OCI-LY1 (cell line): Measurements from ENCODE around the gene HPSE2.

ENCODE experiments used
- H2AFZ ChIP-seq: fragments of 200-600 bp; sonication (generic), shearing (Covaris generic); 2 replicates; pipeline ENCODE4 v1.6.0; 2014; ENCODE audit warnings: antibody characterized with exemption, mild to moderate bottlenecking, low read length
- H3F3A ChIP-seq: fragments of 200-600 bp; sonication (generic), shearing (Covaris generic); 2 replicates; pipeline ENCODE4 v1.6.0; 2014; ENCODE audit warnings: mild to moderate bottlenecking, antibody characterized with exemption, low read length, moderate library complexity; ENCODE audit not compliant: insufficient read depth
- H3K27ac ChIP-seq: fragments of 200-600 bp; sonication (generic); 2 replicates; pipeline ENCODE4 v1.5.1; 2014; ENCODE audit warnings: low read length, mixed run types, mild to moderate bottlenecking, low read depth; ENCODE audit not compliant: poor library complexity, severe bottlenecking
- H3K27me3 ChIP-seq: fragments of 200-600 bp; sonication (generic); 2 replicates; pipeline ENCODE4 v1.6.0; 2014; ENCODE audit warnings: antibody characterized with exemption, mild to moderate bottlenecking, low read length, moderate library complexity; ENCODE audit not compliant: insufficient read depth
- H3K36me3 ChIP-seq: fragments of 200-600 bp; sonication (generic); 2 replicates; pipeline ENCODE4 v1.6.1; 2014; ENCODE audit warnings: mild to moderate bottlenecking, antibody characterized with exemption, low read length, moderate library complexity, mixed read lengths; ENCODE audit not compliant: insufficient read depth
- H3K4me1 ChIP-seq: fragments of 200-600 bp; sonication (generic); 2 replicates; pipeline ENCODE4 v1.5.1; 2014; ENCODE audit warnings: mild to moderate bottlenecking, low read length, moderate library complexity; ENCODE audit not compliant: insufficient read depth, severe bottlenecking
- H3K4me2 ChIP-seq: fragments of 200-600 bp; sonication (generic), shearing (Covaris generic); 2 replicates; pipeline ENCODE4 v1.6.1; 2014; ENCODE audit warnings: low read length
- H3K4me3 ChIP-seq: fragments of 200-600 bp; sonication (generic); 2 replicates; pipeline ENCODE4 v1.5.1; 2014; ENCODE audit warnings: low read length, low read depth, mild to moderate bottlenecking, mixed read lengths; ENCODE audit not compliant: poor library complexity, severe bottlenecking
- H3K79me2 ChIP-seq: fragments of 200-600 bp; shearing (Covaris generic); 2 replicates; pipeline ENCODE4 v1.6.1; 2016; ENCODE audit warnings: mixed run types, low read length, mixed read lengths; ENCODE audit not compliant: insufficient read depth
- H3K9ac ChIP-seq: fragments of 200-600 bp; sonication (generic), shearing (Covaris generic); 2 replicates; pipeline ENCODE4 v1.6.1; 2014; ENCODE audit warnings: mild to moderate bottlenecking, low read length, mixed read lengths
- H3K9me2 ChIP-seq: fragments of 200-600 bp; sonication (generic), shearing (Covaris generic); 2 replicates; pipeline ENCODE4 v1.6.1; 2014; ENCODE audit warnings: low read depth, mild to moderate bottlenecking, low read length, mixed read lengths
- H3K9me3 ChIP-seq: fragments of 200-600 bp; shearing (Covaris generic); 2 replicates; pipeline ENCODE4 v1.6.1; 2014; ENCODE audit warnings: low read length, mixed read lengths
- H4K20me1 ChIP-seq: fragments of 200-600 bp; sonication (generic), shearing (Covaris generic); 2 replicates; pipeline ENCODE4 v1.6.0; 2016; ENCODE audit warnings: mild to moderate bottlenecking, low read length; ENCODE audit not compliant: insufficient read depth
- CTCF ChIP-seq: fragments of 200-600 bp; sonication (generic), shearing (Covaris generic); IDR thresholded peaks from 2 replicates; pipeline ENCODE4 v1.5.1; 2017; ENCODE audit warnings: mild to moderate bottlenecking, antibody characterized with exemption, low read length, moderate library complexity, mixed read lengths
- EZH2 ChIP-seq: fragments of 200-600 bp; sonication (generic), shearing (Covaris generic); IDR thresholded peaks from 2 replicates; pipeline ENCODE4 v1.8.0; 2017; ENCODE audit warnings: borderline replicate concordance, mixed run types, mild to moderate bottlenecking, antibody characterized with exemption, low read length, moderate library complexity, mixed read lengths

Gene HPSE2

GRCh38 chr10:98950106-98950505 is 285.5 kb downstream of the HPSE2 start:
- TF ChIP-seq CTCF = no peak
- no peak for TF ChIP-seq EZH2
- Histone ChIP-seq H3K27ac (no peak overlapping the region), H3K9me3 (no peaks in the 10 kb centered on the region), H3K4me3 (no peak overlapping the region), H3K79me2 (no peaks in the 10 kb centered on the region), H3K9me2 (no peaks in the 10 kb centered on the region), H4K20me1 (no peaks in the 10 kb centered on the region), H3F3A (no peaks in the 10 kb centered on the region), H3K4me1 (no peaks in the 10 kb centered on the region), H3K27me3 (no peaks in the 10 kb centered on the region), H2AFZ (no peak overlapping the region), H3K4me2 (no peak overlapping the region), H3K9ac (no peak overlapping the region), H3K36me3 (no peaks in the 10 kb centered on the region)

- Histone ChIP-seq H3K9me2 (no peaks in the 10 kb centered on the region), H3K4me2 (no peak overlapping the region), H3K27me3 (no peaks in the 10 kb centered on the region), H3K9ac (no peak overlapping the region), H3K4me3 (no peak overlapping the region), H4K20me1 (no peaks in the 10 kb centered on the region), H2AFZ (no peak overlapping the region), H3K27ac (no peak overlapping the region), H3K4me1 (no peaks in the 10 kb centered on the region), H3K36me3 (no peaks in the 10 kb centered on the region), H3K9me3 (no peaks in the 10 kb centered on the region), H3F3A (no peaks in the 10 kb centered on the region), H3K79me2 (no peaks in the 10 kb centered on the region)
- TF ChIP-seq CTCF (no peak), EZH2 (no peak)
Observed at GRCh38 chr10:98949306-98949705, 286.3 kb downstream of the HPSE2 start.

GRCh38 chr10:98943681-98944080 is 292.0 kb downstream of the HPSE2 start:
- Histone ChIP-seq H3K4me3 (no peak overlapping the region), H3K4me2 (no peak overlapping the region), H3K9me3 (no peaks in the 10 kb centered on the region), H3K4me1 (no peaks in the 10 kb centered on the region), H3K27me3 (no peaks in the 10 kb centered on the region), H3K27ac (no peak overlapping the region), H4K20me1 (no peaks in the 10 kb centered on the region), H3K9ac (no peak overlapping the region), H3K79me2 (no peaks in the 10 kb centered on the region), H3F3A (no peaks in the 10 kb centered on the region), H2AFZ (no peak overlapping the region), H3K9me2 (no peaks in the 10 kb centered on the region), H3K36me3 (no peaks in the 10 kb centered on the region)
- TF ChIP-seq EZH2 (no peak), CTCF (no peak)
